Ramos (cell line): Measurements from ENCODE around the gene ACTR1B.
"Not testable (repeated sequence)": the region's sequence is repeated elsewhere in the genome, so short reads cannot be mapped to it uniquely, and the experiment has no call there.

Experiments
- in situ Hi-C: fragments of 300-500 bp; cut with MboI; formaldehyde crosslinking; loops from one replicate; pipeline ENCODE4 v1.14.3; 2022; ENCODE audit warnings: low sequenced_read_pairs; ENCODE audit not compliant: unreplicated experiment

Gene ACTR1B

GRCh38 chr2:97644023-97644717, 19.7 kb downstream of the ACTR1B start:
- in situ Hi-C loops, result no loop called here

GRCh38 chr2:97626049-97626430, 37.8 kb downstream of the ACTR1B start:
- in situ Hi-C loops, result not testable (repeated sequence)

GRCh38 chr2:97625354-97626048, 38.3 kb downstream of the ACTR1B start:
- in situ Hi-C loops, result not testable (repeated sequence)

- in situ Hi-C loops, result not testable (repeated sequence)
Measured at GRCh38 chr2:97622976-97623375, 40.9 kb downstream of the ACTR1B start.

GRCh38 chr2:97620492-97620891, 43.4 kb downstream of the ACTR1B start:
- in situ Hi-C loops, result not testable (repeated sequence)

- in situ Hi-C loops, result not testable (repeated sequence)
Measured at GRCh38 chr2:97618939-97619827, 44.7 kb downstream of the ACTR1B start.

GRCh38 chr2:97617911-97618310, 45.9 kb downstream of the ACTR1B start:
- in situ Hi-C loops, result no loop called here

GRCh38 chr2:97615746-97616145, 48.1 kb downstream of the ACTR1B start:
- in situ Hi-C loops, result not testable (repeated sequence)

- in situ Hi-C loops, result not testable (repeated sequence)
Measured at GRCh38 chr2:97611895-97612294, 51.9 kb downstream of the ACTR1B start.

- in situ Hi-C loops, result not testable (repeated sequence)
Measured at GRCh38 chr2:97608745-97609144, 55.1 kb downstream of the ACTR1B start.
